ENCODE measurements around the gene SKOR2.

DNA sequence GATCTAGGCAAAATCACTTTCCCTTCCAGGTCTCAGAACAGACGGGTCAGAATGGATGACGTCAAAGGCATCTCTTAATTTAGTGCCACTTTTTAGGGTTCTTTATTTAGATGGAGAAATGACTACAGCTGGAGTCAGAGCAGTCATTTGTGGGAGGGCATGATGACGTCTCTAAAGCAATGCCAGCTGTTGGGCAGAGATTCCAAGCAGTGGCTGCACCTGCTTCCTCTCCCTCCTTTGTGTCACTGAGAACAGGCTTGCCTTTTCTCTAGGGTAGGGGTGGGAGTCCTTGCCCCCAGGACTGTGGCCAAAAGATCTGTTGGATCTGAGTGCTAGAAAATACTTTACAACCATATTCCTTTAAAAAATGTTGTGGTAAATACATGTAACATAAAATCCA is 28.7 kb upstream of the SKOR2 start:
- TF ChIP-seq, protein P1, sequence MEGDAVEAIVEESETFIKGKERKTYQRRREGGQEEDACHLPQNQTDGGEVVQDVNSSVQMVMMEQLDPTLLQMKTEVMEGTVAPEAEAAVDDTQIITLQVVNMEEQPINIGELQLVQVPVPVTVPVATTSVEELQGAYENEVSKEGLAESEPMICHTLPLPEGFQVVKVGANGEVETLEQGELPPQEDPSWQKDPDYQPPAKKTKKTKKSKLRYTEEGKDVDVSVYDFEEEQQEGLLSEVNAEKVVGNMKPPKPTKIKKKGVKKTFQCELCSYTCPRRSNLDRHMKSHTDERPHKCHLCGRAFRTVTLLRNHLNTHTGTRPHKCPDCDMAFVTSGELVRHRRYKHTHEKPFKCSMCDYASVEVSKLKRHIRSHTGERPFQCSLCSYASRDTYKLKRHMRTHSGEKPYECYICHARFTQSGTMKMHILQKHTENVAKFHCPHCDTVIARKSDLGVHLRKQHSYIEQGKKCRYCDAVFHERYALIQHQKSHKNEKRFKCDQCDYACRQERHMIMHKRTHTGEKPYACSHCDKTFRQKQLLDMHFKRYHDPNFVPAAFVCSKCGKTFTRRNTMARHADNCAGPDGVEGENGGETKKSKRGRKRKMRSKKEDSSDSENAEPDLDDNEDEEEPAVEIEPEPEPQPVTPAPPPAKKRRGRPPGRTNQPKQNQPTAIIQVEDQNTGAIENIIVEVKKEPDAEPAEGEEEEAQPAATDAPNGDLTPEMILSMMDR (IDR thresholded peaks at IDR 0.05; ENCODE audit: low read depth, low read length), result no peak
- no peak for TF ChIP-seq EZH2phosphoT487 (IDR thresholded peaks at IDR 0.05; ENCODE audit: low read depth)
